ENCODE results near the gene FBXW8.

FBXW8 gene

DNA sequence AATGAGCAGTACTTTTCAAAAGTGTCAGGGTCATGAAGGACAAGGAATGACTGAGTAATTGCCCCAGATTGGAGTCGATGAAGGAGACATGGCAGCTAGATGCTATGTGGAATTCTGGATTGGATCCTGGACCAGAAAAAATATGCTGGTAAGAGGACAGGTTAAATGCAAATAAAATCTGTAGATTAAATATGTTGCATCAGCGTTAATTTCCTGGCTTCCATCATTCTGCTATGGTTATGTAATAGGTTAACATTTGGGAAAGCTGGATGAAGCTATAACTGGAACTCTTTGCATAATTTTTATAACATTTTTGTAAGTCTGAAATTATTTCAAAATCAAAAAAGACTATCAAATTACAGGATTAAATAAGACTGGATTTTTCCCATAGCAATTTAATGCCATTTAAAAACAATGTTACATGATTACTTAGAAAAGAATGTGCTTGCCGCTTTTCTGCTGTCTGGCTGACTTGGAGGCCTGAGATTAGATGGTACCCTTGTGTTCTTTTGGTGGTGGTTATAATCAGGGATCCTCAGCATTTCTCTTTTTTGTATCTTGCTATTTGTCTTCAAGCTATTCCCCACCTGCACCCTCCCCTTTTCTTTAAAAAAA is 65.1 kb downstream of the FBXW8 start:
- H3K36me3 Mint-ChIP-seq (ENCODE audit: low read depth): peaks cover 37% of the 10 kb centered on the region
- H3K9me3 Mint-ChIP-seq: no peaks in the 10 kb centered on the region
- H3K4me3 Mint-ChIP-seq: no peak overlapping the region
- no peak overlapping the region for H3K27ac Mint-ChIP-seq
- H3K27me3 Mint-ChIP-seq: no peaks in the 10 kb centered on the region
- H3K4me1 Mint-ChIP-seq (ENCODE audit: low read depth): no peaks in the 10 kb centered on the region

DNA sequence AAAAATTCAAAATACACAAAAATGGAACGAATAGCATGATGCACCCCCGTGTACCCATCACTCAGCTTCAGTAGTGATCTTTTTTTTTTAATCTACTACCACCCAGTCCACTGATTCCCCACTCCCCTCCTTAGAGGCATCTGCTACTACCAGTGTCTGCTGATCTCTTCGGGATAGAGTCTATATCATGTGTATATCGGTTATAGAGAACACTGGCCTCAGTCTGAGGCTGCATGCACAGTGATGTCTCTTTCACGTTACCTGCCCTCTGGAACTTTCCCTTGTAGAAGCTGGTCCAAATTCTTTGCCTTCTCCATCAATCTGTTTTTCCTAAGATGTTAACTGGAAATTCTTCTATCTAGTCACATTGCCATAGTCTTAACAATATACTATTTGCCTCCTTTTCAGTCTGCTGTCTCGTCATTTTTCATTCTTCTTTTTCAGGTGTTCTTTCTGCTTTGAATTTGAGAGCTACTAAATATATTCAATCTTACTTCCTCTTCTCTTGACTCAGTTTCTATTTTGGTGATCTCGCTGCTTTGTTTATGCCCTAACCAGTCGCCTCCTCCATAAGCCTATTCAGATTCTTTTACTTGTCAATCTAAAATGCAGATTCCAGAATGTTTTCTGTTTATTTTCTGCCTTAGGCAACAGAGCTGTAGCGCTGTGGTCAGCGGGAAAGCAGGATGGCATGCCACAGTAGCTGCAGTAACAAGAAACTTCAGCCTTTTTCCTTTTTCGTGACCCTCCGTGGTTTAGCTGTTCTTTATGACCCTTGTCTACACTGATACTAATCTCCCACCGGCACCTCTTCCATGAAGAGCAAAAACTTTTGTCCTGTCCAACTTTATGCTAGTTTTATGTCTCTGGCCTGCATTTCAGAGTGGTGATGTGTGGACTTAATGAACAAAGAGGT is 67.0 kb downstream of the FBXW8 start:
- no peak overlapping the region for H3K4me3 Mint-ChIP-seq

DNA sequence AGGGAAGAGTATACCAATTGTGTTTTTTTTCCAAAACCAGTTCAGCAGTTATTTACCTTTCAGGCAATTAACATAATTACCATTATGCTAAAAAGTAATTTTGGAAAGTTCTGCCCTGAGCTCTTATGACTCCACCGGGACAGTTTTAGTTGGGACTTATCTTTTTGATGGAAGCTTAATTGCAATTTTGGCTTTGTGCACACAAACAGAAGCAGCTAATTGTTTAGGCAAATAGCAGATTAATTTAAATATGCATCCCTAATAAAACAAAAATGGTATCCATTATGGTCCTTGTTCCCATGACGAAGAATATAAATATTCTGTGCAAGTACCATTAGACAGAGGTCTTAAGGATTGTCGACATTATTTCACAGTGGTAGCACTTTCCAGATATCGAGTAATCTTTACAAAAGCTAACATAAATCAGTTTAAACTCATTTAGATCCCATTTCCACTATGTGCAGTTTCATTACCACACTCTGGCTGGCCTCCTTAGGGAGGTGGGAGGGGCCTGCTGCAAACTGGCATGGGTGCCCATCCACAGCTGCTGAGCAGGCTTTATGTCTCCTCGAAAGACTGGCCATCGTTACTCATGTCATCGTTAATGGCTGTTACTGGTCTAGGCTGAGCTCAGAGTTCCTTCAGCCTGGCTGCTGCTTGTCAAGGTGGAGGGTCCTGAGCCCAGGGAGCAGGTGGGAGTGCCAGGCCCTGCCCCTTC is 68.2 kb downstream of the FBXW8 start:
- no peaks in the 10 kb centered on the region for H3K9me3 Mint-ChIP-seq

More for the DNA sequence above, 67.0 kb downstream of the FBXW8 start:
- no peak overlapping the region for H3K27ac Mint-ChIP-seq
- no peaks in the 10 kb centered on the region for H3K4me1 Mint-ChIP-seq (ENCODE audit: low read depth)
- H3K36me3 Mint-ChIP-seq (ENCODE audit: low read depth): peaks cover 26% of the 10 kb centered on the region
- H3K9me3 Mint-ChIP-seq: no peaks in the 10 kb centered on the region
- H3K27me3 Mint-ChIP-seq: no peaks in the 10 kb centered on the region

DNA sequence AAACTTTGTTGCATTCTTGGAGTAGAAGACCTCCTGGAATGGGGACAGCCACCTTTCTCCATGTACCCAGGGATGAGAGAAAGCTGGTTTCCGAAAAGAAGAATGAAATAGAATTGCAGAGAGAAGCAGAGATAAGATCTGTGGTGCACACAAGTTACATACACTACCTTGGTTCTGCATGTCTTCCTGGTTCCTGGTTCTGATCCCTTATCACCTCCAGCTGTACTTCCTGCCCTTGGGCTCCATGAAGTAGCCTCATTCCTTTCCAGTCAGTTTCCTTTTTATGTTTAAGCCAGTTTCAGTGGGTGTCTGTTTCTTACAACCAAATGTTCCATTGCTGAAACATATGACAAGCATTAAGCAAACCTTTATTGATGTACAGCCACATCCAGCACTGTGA is 69.3 kb downstream of the FBXW8 start:
- Mint-ChIP-seq H3K27me3 (no peaks in the 10 kb centered on the region), H3K4me3 (no peak overlapping the region), H3K4me1 (ENCODE audit: low read depth) (no peaks in the 10 kb centered on the region), H3K27ac (no peak overlapping the region), H3K9me3 (no peaks in the 10 kb centered on the region), H3K36me3 (ENCODE audit: low read depth) (peaks cover 9% of the 10 kb centered on the region)

More for the DNA sequence above, 68.2 kb downstream of the FBXW8 start:
- Mint-ChIP-seq H3K4me3 (no peak overlapping the region), H3K27ac (no peak overlapping the region), H3K27me3 (no peaks in the 10 kb centered on the region), H3K4me1 (ENCODE audit: low read depth) (no peaks in the 10 kb centered on the region), H3K36me3 (ENCODE audit: low read depth) (peaks cover 13% of the 10 kb centered on the region)

DNA sequence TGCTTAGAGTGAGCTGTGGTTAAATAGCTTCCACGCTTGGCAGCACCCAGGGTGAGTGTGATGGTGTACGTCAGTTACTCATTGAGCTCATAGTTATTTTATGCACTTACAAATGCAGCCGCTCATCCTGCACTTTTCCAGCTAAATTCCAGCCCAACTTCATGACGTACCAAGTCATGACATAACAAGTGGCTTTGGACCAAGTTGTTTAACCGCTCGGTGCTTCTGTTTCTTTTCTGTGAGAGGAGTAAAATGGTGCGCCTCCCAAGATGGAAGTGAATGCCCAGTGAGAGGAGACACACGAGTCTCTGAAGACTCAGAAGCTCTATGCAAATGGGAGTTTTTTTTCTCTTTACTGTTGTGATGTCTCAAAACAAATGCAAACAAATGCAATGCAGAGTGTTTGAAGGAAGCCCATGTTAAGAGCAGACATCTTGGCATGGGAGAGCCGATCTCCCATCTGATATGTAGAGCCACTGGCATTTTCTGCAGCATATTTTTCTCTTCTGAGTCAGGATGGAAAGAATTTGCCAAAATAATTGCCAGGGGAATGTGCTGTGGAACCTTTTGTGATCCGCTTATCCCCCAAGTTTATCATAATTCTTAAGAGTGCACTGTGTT is 72.2 kb downstream of the FBXW8 start:
- H3K4me3 Mint-ChIP-seq: no peak overlapping the region
- H3K27me3 Mint-ChIP-seq: no peaks in the 10 kb centered on the region
- H3K27ac Mint-ChIP-seq: no peak overlapping the region
- H3K9me3 Mint-ChIP-seq: no peaks in the 10 kb centered on the region
- H3K36me3 Mint-ChIP-seq (ENCODE audit: low read depth): peaks cover 14% of the 10 kb centered on the region
- no peaks in the 10 kb centered on the region for H3K4me1 Mint-ChIP-seq (ENCODE audit: low read depth)

DNA sequence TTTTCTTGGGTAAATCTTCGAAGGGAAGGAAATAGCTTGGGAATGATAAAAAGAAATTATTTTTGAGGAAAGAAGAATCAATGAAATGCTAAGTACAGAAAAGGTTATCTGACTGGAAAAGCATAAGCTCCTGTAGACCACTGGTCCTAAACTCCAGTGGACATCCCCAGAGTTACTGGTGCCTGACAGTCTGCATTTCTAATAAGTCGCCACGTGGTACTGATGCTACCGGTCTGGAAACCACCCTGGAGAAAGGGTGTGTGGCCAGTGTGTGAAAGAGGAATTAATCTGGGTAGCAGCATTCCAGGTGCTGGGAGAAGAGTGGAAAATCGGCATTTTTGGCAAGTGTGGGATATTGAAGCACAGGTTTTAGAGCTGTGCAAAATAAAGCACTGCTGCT is 73.3 kb downstream of the FBXW8 start:
- Mint-ChIP-seq H3K4me3 (no peak overlapping the region), H3K27ac (no peak overlapping the region), H3K27me3 (no peaks in the 10 kb centered on the region), H3K36me3 (ENCODE audit: low read depth) (peaks cover 25% of the 10 kb centered on the region), H3K4me1 (ENCODE audit: low read depth) (no peaks in the 10 kb centered on the region), H3K9me3 (no peaks in the 10 kb centered on the region)

DNA sequence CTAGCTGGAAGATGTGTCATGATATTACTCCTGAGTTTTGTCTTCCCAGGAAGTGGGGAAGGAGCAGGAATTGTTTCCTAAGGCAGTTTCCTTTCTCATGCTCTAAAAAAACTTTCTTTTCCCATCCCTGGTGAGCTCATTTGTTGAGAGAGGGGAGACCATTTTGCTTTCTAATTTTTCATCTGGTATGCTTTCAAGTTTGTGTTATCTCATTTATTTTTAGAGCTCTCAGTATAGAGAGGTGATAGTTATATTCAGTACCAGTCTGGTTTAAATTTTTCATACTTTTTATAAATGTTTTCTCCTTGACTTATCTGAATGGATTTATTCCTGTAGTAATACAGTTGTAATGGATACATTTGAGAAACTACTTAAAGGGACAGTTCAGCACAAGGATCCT is 79.6 kb downstream of the FBXW8 start:
- no peaks in the 10 kb centered on the region for H3K9me3 Mint-ChIP-seq
- H3K4me1 Mint-ChIP-seq (ENCODE audit: low read depth): no peaks in the 10 kb centered on the region
- no peak overlapping the region for H3K4me3 Mint-ChIP-seq
- no peaks in the 10 kb centered on the region for H3K27me3 Mint-ChIP-seq
- H3K27ac Mint-ChIP-seq: no peak overlapping the region
- peaks cover 37% of the 10 kb centered on the region for H3K36me3 Mint-ChIP-seq (ENCODE audit: low read depth)

DNA sequence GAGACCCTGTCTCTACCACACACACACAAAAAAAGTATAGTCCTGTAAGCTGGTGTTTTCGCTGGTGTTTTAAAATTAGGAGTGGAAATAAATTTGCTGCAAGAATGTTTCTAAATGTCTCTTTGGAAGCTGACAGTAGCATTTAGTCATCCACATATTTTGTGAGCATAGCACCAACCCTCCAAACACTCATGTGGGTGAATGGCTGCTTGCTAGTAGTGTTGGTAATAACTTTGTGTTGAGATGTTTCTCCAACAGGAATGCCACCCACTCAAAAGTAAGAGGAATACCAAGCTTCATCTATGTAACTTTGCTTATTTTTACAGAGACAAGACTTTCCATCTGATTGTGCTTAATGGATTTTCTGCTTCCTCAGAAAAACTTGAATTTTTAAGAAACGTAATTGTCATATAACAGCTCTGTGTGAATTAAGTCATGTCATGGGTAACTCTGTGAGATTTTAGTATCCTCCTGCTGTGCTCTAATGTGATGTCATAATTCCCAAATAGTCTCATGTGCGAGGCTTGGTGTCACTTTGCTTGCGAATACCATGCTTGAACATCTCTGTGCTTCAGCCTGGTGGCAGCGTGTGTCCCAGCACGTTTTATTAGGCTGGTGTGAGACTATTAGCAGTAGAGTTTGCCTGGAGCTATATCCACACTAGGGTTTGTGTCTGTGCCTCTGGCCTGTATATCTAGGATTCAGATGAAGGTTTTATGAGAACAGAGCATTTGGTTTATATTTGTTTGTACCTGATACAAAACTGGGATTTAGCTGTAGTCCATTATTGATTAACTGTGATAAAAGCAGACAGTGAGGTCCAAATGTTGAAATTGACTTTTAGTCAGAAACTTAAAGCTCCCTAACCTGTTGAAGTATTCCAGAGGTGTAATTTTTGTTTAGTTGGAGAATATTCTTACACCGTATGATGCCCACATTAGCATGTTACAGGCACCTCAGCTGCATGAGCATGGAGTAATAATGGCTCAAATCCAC is 80.5 kb downstream of the FBXW8 start:
- no peaks in the 10 kb centered on the region for H3K27me3 Mint-ChIP-seq
- peaks cover 40% of the 10 kb centered on the region for H3K36me3 Mint-ChIP-seq (ENCODE audit: low read depth)
- no peaks in the 10 kb centered on the region for H3K9me3 Mint-ChIP-seq
- H3K4me1 Mint-ChIP-seq (ENCODE audit: low read depth): no peaks in the 10 kb centered on the region
- no peak overlapping the region for H3K27ac Mint-ChIP-seq
- H3K4me3 Mint-ChIP-seq: no peak overlapping the region

DNA sequence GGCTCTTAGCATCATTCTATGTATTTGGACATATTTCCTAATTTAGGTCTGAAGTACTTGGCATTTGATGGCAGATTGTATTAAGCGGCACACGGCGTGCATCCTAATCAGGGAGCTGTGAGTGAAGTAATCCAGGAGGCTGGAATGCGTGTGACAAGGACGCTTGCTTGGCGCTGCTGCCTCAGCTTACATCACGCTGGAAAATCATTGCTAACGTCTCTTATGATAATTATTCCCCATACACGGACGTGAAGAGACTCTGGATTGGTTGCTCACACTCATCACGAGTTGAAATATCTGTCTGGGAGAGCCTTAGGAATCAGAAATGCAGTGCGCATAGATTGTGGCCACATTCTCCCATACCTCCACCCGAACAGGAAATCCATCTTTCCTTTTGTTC is 85.3 kb downstream of the FBXW8 start:
- Mint-ChIP-seq H3K27me3 (no peaks in the 10 kb centered on the region), H3K4me1 (ENCODE audit: low read depth) (no peaks in the 10 kb centered on the region), H3K27ac (no peak overlapping the region), H3K9me3 (no peaks in the 10 kb centered on the region), H3K4me3 (no peak overlapping the region), H3K36me3 (ENCODE audit: low read depth) (peaks cover 11% of the 10 kb centered on the region)

DNA sequence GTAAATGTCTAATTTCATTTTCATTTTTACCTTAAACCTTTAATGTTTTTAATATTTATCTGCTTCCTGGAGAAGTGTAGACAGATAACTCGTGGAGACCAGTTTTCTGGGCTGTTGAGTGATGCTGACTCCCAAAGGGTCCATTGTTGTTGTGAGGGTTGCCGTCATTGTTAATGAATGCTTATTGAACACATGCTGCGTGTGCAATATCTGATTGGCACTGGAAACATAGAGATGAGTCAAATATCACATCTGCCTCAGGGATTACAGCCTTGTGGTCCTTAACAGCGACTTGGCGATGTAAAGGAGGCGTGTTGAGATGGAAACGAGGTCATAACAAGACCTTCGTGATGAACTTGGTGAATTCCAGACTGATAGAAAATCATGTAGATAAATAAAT is 85.9 kb downstream of the FBXW8 start:
- Mint-ChIP-seq H3K4me1 (ENCODE audit: low read depth) (no peaks in the 10 kb centered on the region), H3K4me3 (no peak overlapping the region), H3K9me3 (no peaks in the 10 kb centered on the region), H3K27me3 (no peaks in the 10 kb centered on the region), H3K36me3 (ENCODE audit: low read depth) (peaks cover 12% of the 10 kb centered on the region), H3K27ac (no peak overlapping the region)

DNA sequence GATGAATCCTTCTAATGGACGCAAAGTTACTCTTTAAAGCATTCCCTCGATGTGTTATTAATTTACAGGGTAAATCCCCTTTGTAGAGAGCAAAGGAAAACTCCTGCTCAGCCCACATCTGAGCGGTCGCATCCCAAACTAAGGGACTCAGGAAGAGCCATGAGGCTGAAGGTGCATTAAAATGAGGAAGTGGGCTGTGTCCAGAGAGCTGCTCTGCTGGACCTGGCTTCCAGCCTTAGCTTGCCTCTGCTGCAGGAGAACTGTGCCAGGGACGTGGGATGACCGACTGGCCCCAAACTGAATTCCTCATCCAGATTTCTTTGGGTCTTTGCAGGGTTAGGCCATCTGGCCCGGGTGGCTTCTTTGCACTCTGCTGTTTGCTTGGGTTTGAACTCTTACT is 88.3 kb downstream of the FBXW8 start:
- no peak overlapping the region for H3K4me3 Mint-ChIP-seq
- H3K27ac Mint-ChIP-seq: no peak overlapping the region
- H3K36me3 Mint-ChIP-seq (ENCODE audit: low read depth): peaks cover 12% of the 10 kb centered on the region
- H3K27me3 Mint-ChIP-seq: no peaks in the 10 kb centered on the region
- H3K4me1 Mint-ChIP-seq (ENCODE audit: low read depth): no peaks in the 10 kb centered on the region
- H3K9me3 Mint-ChIP-seq: no peaks in the 10 kb centered on the region

DNA sequence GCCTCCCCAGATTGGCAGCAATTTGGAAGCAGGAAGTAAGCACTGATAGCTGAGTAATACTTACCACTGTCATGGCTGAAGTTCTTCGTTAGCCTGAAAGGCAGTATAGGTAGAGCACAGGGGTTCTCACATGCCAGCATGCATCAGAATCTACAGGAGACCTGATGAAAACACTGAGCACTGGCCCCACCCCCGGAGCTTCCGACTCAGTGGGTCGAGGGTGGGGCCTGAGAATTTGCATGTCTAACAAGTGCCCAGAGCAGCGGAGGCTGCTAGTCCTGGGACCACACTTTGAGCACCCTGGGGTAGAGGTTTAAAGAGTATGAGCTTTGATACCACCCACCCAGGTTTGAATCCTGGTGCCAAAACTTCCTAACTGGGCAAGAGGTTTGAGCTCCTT is 89.6 kb downstream of the FBXW8 start:
- Mint-ChIP-seq H3K4me3 (no peak overlapping the region), H3K36me3 (ENCODE audit: low read depth) (peaks cover 12% of the 10 kb centered on the region), H3K4me1 (ENCODE audit: low read depth) (no peaks in the 10 kb centered on the region), H3K9me3 (no peaks in the 10 kb centered on the region), H3K27ac (no peak overlapping the region), H3K27me3 (no peaks in the 10 kb centered on the region)

DNA sequence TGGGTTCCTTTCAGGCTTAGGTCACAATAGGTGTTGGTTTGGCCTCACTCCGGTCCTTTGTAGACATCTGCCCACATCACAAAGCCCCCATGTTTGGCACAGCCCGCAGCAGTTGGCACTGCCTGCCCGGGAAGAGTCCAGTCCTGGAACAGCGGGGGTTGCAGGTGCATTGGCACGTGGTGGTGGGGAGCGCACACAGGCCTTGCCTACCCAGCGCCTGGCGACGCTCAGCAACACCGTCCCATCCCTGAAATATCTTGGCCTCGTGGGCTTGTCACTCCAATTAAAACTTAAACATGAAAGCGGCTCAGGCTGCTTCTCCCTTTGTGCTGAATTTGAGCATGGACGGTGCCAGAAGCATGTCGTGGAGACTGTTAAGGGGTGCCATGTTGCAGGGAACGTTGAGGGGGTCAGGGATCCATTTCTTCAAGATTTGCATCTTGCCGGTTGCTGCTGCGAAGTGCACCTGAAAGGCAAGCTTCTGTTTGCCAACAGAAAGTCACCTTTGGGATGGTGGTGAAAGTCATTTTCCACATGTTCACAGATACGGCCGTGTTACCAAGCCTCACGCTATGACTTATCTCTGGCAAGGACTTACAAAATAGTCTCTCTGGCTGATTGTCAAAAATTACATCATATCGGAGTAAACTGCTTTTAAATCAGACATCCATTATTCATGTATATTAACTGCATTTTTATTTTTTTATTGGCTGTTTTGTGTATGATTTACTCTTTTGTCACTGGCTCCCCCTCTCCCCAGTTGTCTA is 91.5 kb downstream of the FBXW8 start:
- peaks cover 26% of the 10 kb centered on the region for H3K36me3 Mint-ChIP-seq (ENCODE audit: low read depth)

More for the DNA sequence above, 91.5 kb downstream of the FBXW8 start:
- Mint-ChIP-seq H3K4me1 (ENCODE audit: low read depth) (no peaks in the 10 kb centered on the region), H3K27ac (no peak overlapping the region), H3K4me3 (no peak overlapping the region), H3K27me3 (no peaks in the 10 kb centered on the region), H3K9me3 (no peaks in the 10 kb centered on the region)
